ENCODE data around the gene LY6G6D.

DNA sequence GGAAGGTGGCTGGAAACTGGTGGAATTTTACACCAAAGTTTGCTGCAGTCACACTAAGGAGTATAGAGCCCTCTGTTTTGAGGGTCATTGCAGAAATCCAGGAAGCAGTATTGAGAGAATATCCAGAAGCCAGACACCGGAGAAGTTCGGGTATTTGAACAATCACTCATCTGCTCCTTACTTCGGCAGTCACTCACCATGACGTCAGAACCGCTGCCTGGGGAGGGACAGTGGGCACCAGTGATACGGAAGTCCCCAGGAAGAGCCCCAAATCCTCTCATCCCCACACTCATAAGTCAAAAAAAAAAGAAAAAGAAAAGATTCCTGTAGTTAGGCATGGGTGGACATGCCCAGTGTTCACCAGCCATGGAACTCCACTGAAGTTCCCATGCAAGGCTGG, 38.2 kb upstream of the LY6G6D start:
- TF ChIP-seq, protein P1, sequence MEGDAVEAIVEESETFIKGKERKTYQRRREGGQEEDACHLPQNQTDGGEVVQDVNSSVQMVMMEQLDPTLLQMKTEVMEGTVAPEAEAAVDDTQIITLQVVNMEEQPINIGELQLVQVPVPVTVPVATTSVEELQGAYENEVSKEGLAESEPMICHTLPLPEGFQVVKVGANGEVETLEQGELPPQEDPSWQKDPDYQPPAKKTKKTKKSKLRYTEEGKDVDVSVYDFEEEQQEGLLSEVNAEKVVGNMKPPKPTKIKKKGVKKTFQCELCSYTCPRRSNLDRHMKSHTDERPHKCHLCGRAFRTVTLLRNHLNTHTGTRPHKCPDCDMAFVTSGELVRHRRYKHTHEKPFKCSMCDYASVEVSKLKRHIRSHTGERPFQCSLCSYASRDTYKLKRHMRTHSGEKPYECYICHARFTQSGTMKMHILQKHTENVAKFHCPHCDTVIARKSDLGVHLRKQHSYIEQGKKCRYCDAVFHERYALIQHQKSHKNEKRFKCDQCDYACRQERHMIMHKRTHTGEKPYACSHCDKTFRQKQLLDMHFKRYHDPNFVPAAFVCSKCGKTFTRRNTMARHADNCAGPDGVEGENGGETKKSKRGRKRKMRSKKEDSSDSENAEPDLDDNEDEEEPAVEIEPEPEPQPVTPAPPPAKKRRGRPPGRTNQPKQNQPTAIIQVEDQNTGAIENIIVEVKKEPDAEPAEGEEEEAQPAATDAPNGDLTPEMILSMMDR (conservative IDR thresholded peaks at IDR 0.05; ENCODE audit: low read depth, low read length), result no peak
- no peak for TF ChIP-seq EZH2 (IDR thresholded peaks at IDR 0.05; ENCODE audit: low read length, unreplicated experiment)
- no peak for TF ChIP-seq EZH2phosphoT487 (IDR thresholded peaks at IDR 0.05; ENCODE audit: borderline replicate concordance, low read length)

Data from PC-3 (cell line).